ENCODE data around the gene SMC3.
"Not testable (repeated sequence)": the region's sequence is repeated elsewhere in the genome, so short reads cannot be mapped to it uniquely, and the experiment has no call there.

SMC3 gene

DNA sequence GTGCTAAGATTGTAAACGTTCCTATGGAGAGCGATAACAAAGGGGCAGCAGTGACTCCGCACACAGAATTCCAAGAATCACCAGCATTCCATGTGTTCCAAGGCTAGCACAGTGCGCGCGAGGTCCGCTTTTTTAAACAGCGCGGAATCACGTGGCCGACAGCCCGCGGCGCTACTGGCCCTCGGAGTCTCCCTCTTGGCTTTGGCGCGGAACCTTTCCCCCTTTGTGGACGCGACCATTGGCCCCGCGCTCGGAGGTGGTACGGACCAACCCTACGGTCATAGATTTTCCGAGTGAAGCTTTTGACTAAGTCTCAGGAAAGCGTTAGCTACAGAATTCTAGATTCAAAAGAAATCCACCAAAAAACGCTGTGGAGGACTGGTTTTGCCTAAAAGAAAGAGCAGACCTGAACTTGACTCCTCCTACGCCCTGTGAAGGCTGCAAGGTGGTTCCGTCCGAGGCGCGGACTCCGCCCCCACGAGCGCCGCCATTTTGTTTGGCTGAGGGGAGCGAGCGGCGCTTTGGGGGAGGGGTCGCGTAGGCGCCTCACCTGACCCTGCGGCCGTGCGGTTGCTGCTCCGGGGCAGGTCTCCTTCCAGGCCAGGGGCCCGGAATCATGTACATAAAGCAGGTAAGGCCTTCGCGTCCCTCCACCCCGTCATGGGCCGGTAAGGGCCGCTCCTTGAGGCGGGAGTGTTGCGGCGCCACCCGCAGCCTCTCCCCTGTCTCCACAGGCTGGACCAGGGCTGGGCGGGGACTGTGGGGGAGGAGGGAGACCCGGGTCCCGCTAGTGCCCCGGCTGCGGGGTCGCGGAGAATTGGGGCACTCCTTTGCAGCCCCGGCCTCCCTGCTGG, at the start of gene SMC3:
Gene SMC3 (plus strand): TSS at position 495 of the 854 bp plus-strand sequence. CDS start 122 bp downstream, at position 617.
- DNase-seq, result peak; percentile 87

DNA sequence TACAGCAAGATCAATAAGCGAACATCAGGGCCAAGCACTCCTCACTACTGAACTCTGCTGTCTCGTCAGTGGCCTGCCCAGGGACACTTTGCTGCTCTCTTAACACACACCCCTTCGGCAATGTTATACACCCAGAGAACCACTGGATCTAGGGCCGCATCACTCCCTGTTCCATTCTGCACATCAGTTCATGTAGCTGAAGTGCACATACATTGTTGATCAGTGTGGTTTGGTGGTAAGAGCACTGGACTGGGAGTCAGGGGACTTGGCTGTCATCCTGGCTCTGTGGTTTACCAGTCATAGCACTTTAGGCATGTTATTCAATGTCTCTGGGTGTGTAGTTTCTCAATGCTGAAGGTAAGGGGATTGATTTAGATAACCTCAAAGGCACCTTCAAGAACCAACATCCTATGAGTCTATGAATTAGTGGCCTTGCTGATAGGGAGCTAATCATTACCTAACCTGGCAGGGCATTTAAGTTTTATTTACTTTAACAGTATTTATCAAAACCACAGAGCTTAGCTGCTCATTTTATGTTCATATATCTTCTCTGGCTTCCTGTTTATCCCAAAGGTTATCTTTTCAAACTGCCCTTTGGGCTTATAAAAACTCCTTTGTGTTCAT, 45.0 kb upstream of the SMC3 start:
- DNase-seq, result no peak

DNA sequence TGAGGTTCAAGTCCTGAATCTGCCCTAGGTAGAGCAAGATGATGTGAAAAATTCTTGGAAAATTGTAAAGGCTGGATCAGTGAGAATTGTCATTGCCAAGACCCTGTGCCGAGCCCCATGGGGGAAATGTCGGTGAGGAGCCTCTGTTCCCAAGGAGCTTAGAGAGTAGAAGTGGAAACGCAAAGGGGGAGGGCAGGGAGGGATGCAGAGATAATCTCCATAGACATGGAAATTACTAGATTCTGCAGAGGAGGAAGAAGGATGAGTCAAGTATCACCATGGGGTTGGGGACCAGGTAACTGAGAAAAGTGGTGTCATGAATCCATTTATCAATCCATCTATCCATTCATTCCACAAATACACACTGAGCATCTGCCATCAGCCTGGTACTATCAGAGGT, 43.8 kb upstream of the SMC3 start:
- DNase-seq, result no peak

DNA sequence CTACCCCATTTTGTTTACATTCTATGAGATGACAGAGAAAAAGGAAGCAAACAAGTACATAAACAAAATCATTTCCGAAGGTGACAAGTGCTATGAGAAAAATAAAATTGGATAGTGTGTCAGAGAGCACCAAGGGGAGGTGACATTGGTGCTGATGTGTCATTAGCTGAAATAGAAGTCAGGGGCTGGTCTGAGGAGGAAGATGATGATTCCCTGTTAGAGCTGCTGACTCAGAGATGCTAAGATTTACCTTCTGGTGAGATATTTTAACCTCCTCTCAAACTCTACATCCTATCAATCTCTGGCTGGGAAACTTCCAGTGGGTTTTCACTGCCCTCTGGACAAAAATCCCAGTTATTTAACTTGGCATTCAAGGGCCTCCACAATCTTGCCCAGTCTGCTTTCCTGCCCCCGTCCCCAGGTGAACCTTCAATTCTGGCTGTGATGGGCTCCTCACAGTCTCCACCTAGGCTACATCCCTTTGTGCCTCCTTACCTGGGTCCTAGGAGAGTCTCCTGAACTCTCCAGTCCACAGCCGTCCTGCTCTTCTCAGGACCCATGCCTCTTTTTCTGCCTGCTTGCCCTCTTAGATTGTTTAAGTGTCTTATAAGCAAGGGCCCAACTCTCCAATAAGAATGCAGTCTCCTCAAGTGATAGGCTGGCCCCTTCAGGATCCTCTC, 43.2 kb upstream of the SMC3 start:
- DNase-seq, result no peak

DNA sequence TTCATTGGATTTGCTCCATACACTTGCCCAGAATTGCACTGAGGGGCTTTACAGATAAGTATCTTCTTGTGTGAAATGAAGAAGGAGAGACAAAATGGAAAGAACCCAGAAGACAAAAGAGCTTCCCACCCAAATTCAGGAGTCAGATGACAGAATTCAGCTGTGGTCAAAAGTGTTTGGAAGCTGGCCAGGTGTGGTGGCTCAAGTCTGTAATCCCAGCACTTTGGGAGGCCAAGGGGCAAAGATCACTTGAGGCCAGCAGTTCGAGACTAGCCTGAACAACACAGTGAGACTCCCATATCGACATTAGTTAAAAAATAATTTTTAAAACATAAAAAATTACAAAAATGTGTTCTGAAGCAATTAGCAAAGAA, 42.6 kb upstream of the SMC3 start:
- no peak for DNase-seq

DNA sequence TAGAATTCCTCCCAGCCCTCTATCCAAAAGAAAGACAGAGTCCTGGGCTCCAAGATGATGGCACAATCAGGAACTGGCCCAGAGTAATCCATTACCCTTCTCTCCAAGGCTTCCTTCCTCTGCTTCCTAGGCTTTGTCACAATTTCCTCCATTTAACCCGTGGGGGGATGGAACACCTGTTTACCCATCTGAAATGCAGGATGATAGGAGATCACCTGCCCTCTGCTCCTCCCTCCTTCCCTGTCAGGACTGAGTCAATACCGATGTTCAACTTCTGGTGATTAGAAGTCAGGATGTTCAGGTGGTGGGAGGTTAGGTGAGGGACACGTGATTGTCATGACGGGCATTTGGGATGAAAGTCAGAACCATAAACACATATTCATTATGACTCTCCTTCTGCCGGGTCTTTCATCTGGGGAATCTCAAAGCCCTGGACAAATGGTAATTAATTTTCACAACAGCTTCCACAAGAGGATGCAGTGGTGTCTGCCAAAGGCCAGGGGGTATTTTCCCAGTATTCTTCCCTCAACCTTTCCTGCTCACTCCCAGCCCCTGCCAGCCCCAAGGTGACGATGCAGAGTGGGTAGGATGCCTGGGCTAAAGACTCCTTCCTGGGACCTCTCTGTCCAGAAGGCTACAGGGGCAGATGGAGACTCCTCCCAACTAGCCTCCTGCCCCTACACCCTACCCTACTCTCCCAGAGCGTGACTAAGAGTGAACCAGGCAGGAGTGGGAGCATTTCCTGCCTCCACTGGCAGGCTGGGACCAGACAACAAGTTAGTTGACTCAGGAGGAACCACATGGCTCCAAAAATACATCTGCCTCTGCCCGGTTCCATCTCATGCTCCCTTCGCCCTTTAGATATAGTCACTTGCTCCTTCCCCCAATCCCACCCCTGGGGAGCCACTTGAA, 41.9 kb upstream of the SMC3 start:
- DNase-seq, result no peak

DNA sequence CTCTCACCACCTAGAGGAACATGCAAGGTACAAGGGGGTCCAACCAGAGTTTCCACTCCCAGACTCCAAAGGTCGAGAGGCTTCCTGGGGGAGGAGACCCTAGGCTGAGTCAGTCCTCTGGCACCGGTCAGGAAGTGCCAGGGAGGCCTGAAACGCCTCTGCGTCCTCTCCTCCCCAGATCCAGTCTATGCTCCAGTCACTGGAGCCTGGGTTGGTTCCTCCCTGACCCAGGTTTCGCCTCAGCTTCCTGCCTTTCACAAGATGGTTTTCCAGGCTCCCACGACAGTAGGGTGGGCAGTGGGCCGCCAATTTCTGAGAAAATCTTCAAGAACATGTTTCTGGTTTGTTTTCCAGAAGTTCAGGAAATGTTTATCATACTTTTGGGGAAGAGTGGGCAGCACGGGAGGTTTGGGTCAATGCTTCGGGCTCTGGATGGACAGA, 39.7 kb upstream of the SMC3 start:
- DNase-seq, result no peak

DNA sequence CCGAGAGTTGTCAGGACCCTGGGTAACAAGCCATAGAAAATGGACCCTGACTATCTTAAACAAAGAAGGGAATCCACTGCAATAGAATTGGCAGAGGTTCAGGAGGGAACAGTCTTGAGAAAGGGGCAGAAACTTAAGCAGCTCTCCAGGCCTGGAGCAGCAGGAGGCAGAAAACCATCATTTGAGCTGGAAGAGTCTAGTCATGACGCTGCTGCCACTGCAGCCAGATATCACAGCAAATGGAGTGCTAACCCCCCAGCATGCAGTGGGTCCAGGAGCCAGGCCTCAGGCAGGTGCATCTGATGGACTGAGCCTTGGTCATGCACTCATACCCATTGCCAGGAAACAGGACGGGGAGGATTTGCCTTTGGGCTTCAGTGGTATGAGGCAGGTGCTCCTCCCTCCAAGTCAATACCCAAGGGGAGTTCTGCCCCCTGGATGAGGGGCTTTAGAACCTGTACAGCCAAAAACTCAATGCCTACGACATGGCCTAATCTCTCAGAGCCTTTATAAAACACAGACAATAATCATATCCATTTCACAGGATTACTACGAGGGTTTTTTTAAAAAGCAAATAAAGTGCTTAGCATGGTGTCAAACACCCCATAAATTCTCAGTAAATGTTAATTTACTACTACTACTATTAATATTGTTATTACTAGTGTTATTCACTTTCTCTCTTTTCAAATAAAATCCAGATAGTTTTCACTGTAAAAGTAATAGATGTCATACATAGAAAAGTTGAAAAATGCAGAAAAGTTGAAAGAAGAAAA, 39.1 kb upstream of the SMC3 start:
- DNase-seq, result no peak

DNA sequence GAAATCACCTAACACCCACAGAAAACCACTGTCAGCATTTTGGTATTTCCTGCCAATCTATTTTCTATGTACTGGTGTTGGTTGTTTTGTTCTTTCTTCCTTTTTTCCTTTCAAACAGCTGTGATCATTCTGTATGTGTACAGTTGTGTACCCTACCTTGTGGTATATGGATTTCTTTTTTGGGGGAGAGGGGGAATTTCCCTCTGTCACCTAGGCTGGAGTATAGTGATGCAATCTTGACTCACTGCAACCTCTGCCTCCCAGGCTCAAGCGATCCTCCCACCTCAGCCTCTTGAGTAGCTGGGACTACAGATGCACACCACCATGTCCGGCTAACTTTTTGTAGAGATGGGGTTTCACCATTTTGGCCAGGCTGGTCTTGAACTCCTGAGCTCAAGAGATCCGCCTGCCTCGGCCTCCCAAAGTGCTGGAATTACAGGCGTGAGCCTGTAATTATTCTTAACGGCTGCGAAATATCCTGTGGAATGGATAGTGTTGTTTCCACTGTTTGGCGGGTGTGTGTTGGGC, 38.4 kb upstream of the SMC3 start:
- not testable (repeated sequence) for DNase-seq

DNA sequence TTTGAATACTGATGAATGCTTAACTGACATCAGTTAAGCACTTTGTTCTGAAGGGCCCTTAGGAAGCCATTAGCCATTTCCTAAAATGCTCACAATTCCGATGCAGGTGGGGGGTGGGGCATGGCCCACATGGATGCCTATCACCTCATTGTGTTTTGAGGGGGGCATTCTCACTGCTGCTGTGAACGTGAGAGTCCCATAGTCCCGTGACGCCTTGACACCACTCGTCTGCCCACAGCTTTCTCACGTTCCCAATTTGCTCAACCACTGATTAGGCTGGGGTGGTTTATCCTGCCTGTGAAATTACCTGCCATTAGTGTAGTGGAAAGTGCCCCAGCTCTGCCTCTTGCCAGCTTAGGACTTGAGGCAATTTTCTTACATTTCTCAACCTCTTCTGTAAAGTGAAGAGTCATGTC, 37.9 kb upstream of the SMC3 start:
- no peak for DNase-seq

DNA sequence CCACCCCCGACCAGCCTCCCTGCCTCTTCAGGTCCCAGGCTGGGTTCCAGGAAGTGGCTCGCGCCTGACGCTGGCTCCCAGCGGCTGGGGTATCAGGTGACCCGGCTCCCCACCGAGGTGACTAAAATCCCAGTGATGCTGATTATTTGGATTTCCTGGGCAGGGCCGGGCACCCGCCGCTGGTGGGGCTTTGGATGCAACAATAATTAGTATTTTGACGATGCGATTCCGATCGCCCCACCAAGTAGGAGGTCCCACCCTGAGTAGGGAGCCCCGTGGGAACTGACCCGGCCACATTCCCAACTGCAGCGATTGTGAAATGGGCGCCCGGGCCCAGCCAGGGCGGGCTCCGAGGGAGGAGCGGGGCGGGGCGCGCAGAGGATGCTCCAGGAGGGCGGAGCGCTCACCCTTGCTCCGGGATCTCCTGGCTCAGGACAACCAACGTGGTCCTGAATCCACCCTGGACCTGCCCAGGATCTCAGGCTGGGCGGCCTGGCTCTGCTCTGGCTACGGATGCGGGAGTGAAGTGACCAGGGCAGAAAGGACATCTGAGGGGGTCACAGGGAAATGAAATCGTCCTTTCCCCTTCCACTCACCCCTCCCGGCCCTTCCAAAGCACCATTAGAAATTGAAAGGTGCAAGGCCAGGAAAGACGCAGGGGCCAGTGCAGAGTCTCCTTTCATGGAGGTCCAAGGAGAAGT, 37.2 kb upstream of the SMC3 start:
- DNase-seq, result no peak

DNA sequence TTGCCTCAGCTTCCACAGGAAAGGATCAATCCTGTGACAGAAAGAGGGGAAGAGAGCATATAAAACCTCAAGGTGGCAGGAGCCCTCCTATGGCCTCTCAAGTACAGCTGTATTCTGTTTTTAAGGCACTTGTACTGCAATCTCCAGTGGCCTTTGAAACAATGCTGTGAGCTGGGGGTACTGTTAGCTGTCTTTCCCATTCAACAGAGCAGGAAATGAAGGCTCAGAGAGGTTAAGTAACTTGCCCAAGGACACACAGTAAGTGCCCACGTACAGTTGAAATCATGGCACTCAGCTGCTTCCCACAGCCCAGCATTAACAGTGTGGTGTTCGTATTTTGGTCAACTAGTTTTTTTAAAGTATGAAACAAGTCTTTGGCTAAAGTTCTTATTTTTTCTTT, 35.8 kb upstream of the SMC3 start:
- no peak for DNase-seq

DNA sequence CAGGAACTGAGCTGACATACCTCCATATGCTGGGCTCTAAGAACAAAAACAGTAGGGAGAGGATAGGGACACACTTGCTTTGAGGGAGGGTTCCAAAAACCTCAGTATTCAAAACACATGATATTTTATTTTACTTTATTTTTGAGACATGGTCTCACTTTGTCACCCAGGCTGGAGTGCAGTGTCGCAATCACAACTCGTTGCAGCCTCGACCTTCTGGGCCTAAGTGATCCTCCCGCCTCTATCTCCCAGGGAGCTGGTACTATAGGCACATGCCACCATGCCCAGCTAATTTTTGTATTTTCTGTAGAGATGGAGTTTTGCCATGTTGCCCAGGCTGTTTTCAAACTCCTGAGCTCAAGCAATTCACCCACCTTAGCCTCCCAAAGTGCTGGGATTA, 34.9 kb upstream of the SMC3 start:
- not testable (repeated sequence) for DNase-seq

DNA sequence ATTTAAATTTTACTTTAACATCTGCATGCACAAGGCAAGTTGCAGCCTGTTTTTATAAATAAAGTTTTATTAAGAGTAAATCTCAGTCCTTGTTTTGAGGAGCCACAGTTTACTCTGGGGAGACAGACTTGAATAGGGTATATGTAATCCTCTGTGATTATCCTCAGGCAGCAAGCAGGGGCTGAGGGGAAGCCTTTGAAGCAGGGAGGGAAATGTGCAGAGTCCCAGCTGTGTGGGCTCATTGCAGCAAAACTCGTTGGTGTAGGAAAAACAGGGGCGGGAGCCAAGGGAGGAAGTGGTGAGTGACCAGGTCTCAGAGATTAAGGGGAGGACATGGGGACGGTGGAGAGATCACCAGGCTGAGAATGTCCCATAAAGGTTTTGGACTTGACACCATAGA, 34.3 kb upstream of the SMC3 start:
- DNase-seq, result no peak

DNA sequence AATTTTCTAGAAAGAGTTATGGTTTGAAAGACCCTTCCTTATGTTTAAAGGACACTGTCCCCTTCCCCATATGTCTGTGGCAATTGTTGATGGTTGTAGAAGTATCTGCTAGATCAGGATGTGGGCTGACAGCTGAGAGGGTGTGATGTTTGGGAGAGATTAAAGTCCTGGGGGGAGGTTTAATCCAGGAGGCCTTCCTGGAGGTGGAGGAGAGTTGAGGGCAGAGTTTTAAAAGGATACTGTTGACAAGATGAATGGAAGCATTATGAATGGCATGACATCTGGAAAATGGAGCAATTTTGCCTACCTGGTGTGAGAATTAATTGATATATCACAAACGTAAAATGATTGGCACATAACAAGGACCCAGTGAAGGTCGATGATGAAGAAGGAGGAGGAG, 32.9 kb upstream of the SMC3 start:
- DNase-seq, result no peak

DNA sequence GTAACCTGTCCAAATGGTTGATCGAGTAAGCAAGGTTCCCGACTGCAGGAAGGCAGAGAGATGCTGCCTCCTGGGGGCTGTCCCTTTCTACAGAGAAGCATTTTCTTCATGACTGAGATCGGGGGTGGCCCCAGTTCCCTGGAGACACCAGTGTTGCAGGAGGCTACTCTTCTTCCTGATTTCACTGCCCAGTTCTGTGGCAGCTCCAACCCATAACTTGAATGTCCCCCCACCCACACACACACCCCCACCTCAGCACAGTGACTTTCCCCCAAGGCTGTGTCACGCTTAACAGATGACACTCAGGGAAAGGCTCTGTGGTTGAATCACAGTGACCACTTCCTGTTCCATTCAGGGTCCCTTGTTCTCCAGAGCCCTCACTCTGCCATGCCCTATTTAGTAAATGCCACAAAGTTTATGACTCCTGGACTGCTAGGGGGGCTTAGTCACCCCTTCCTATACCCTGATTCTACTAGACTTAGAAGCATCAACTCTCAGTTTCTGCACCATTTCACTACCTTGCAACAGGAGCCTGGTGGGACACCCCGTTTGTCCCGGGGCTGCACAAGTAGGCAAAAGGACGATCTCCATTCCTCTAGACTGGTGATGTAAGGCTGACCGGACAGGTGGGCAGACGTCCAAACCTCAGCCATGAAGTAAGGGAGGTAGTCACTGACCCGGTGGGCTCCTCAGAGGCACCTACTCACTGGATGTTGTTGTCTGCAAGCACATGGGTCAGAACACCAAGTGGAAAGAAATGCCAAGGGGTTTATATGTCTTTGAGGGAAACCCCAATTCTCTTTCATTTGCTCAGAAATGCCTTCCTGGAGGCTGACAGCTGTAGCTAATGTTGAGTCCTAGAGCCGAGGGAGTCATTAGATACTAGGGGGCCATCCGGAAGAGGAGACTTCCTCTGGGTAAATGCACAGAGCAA, 31.3 kb upstream of the SMC3 start:
- DNase-seq, result peak; percentile 58

DNA sequence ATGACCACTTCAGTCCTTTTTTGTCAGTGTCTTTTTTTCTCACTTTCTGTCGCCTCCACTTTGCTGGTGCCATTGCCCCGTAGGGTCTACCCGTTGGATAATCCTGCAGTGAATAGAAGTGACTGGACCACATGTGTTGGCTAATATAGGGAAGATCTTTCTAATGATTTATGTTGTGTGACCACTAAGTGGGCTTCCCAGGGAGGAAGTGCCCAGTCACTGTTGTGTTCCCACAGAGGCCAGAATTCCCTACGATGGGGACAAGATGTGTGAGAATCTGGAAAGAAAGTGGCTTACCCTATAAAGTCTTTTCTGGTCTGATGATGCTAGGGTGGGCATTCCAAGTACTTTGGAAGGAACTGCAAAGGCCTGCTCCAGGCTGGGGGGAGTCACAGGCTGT, 28.4 kb upstream of the SMC3 start:
- no peak for DNase-seq

DNA sequence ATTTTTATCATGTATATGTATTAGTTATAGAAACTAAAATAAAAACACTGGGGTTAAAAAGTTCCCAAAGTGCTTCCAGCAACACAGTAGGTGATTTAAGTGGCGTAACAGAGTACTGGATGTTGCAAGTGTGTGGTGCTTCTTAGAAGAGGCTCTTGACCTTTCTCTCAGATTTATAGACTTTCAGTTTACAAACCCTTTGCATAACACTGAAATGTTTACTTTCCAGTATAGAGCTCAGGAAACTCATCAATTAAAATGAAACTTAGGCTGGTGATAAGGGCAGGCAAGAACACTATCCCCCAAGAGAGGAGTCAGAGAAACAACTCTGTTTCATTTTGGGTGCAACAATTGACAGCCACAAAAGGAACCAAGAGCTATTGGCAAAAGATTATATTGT, 27.5 kb upstream of the SMC3 start:
- no peak for DNase-seq

DNA sequence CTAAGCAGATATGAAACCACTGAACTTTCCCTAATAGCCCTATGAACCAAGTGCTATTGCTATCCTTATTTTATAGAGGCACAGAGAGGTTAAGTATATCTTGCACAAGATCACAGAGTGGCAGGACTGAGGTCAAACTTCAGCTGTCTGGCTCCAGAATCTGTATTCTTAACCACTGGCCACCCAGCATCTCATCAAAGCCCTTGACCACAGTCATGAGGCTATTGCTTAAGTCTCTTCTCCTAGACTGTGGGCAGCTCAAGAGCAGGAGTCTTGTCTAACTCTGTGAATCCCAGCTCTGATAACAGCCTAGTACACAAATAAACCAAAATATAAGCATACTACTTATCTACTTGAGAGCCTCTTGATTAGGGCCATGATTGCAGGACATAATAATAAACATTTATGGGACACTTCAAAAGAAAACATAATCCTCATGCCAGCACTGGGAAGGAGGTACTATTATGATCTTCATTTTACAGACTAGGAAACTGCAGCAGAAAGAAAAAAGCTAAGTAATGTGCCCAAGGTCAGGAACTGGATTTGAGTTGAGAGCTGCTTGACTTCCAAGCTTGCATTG, 22.4 kb upstream of the SMC3 start:
- DNase-seq, result no peak

DNA sequence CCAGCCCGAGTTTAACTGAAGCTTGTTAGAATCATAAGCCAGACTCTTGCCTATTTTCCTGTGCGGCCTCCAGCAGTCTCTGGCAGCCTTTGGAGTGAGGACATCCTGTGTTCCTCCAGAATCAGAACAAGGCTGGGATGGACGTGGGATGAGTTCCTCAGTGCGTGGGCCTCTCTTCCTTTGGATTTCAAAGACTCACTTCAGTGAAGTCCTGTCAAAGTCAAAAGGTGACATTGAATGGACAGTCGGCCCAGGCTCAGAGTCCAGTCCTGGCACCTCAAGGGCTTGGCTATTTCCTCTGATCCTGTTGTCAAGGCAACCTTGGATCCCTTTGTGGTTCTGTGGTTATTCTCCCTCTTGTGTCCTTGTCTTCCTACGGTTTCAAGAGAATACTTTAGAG, 21.4 kb upstream of the SMC3 start:
- no peak for DNase-seq
